ENCODE measurements around the gene KAT2A. TPM values are rescaled to one million over a fixed set of nuclear protein-coding genes. Genes with fewer than 3 reads are reported as not detected.

KAT2A gene
- total RNA-seq, 1 experiment from 2014 or later: 44.8 TPM

GRCh38 chr17:42122371-42123303 lies 1.5 kb upstream of the KAT2A start, which contains the start of gene HSPB9 (continued):
- TF ChIP-seq ZNF317 (CRISPR knock-in tag; IDR thresholded peaks at IDR 0.05; ENCODE audit: borderline replicate concordance, low read depth) (no peak), TCF7 (CRISPR knock-in tag; IDR thresholded peaks at IDR 0.05; ENCODE audit: low read depth) (no peak), ATF1 (CRISPR knock-in tag; IDR thresholded peaks at IDR 0.05) (no peak), MXD4 (CRISPR knock-in tag; IDR thresholded peaks at IDR 0.05; ENCODE audit: borderline replicate concordance) (no peak), GTF2I (CRISPR knock-in tag; conservative IDR thresholded peaks at IDR 0.05) (no peak), NR2C2 (CRISPR knock-in tag; IDR thresholded peaks at IDR 0.05) (peak; percentile 16; the same call in 1 of the 2 replicates), KAT7 (CRISPR knock-in tag; IDR thresholded peaks at IDR 0.05; ENCODE audit: borderline replicate concordance) (no peak), CREM (CRISPR knock-in tag; IDR thresholded peaks at IDR 0.05) (no peak), E2F5 (CRISPR knock-in tag; IDR thresholded peaks at IDR 0.05) (0 out of 2 replicates have a peak, but pooled peaks have one; percentile 64), MLX (CRISPR knock-in tag; IDR thresholded peaks at IDR 0.05) (no peak), SMAD3 (CRISPR knock-in tag; IDR thresholded peaks at IDR 0.05; ENCODE audit: borderline replicate concordance) (no peak), E2F4 (CRISPR knock-in tag; IDR thresholded peaks at IDR 0.05; ENCODE audit: borderline replicate concordance, low read depth) (no peak), CREB1 (CRISPR knock-in tag; IDR thresholded peaks at IDR 0.05) (no peak), STAT6 (CRISPR knock-in tag; conservative IDR thresholded peaks at IDR 0.05; ENCODE audit: low read depth) (no peak), PREB (CRISPR knock-in tag; IDR thresholded peaks at IDR 0.05; ENCODE audit: borderline replicate concordance) (no peak), ETV6 (CRISPR knock-in tag; IDR thresholded peaks at IDR 0.05) (peak; percentile 71; the same call in 1 of the 2 replicates), ATF3 (CRISPR knock-in tag; conservative IDR thresholded peaks at IDR 0.05) (no peak), FOXK1 (CRISPR knock-in tag; IDR thresholded peaks at IDR 0.05) (no peak)
- TF ChIP-seq, protein P1, sequence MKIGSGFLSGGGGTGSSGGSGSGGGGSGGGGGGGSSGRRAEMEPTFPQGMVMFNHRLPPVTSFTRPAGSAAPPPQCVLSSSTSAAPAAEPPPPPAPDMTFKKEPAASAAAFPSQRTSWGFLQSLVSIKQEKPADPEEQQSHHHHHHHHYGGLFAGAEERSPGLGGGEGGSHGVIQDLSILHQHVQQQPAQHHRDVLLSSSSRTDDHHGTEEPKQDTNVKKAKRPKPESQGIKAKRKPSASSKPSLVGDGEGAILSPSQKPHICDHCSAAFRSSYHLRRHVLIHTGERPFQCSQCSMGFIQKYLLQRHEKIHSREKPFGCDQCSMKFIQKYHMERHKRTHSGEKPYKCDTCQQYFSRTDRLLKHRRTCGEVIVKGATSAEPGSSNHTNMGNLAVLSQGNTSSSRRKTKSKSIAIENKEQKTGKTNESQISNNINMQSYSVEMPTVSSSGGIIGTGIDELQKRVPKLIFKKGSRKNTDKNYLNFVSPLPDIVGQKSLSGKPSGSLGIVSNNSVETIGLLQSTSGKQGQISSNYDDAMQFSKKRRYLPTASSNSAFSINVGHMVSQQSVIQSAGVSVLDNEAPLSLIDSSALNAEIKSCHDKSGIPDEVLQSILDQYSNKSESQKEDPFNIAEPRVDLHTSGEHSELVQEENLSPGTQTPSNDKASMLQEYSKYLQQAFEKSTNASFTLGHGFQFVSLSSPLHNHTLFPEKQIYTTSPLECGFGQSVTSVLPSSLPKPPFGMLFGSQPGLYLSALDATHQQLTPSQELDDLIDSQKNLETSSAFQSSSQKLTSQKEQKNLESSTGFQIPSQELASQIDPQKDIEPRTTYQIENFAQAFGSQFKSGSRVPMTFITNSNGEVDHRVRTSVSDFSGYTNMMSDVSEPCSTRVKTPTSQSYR (CRISPR knock-in tag; IDR thresholded peaks at IDR 0.05): no peak
- TF ChIP-seq, protein P2, sequence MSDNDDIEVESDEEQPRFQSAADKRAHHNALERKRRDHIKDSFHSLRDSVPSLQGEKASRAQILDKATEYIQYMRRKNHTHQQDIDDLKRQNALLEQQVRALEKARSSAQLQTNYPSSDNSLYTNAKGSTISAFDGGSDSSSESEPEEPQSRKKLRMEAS (CRISPR knock-in tag; IDR thresholded peaks at IDR 0.05): peak; percentile 41; the same call in 1 of the 2 replicates
- TF ChIP-seq, protein P3, sequence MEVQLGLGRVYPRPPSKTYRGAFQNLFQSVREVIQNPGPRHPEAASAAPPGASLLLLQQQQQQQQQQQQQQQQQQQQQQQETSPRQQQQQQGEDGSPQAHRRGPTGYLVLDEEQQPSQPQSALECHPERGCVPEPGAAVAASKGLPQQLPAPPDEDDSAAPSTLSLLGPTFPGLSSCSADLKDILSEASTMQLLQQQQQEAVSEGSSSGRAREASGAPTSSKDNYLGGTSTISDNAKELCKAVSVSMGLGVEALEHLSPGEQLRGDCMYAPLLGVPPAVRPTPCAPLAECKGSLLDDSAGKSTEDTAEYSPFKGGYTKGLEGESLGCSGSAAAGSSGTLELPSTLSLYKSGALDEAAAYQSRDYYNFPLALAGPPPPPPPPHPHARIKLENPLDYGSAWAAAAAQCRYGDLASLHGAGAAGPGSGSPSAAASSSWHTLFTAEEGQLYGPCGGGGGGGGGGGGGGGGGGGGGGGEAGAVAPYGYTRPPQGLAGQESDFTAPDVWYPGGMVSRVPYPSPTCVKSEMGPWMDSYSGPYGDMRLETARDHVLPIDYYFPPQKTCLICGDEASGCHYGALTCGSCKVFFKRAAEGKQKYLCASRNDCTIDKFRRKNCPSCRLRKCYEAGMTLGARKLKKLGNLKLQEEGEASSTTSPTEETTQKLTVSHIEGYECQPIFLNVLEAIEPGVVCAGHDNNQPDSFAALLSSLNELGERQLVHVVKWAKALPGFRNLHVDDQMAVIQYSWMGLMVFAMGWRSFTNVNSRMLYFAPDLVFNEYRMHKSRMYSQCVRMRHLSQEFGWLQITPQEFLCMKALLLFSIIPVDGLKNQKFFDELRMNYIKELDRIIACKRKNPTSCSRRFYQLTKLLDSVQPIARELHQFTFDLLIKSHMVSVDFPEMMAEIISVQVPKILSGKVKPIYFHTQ (CRISPR knock-in tag; IDR thresholded peaks at IDR 0.05): no peak
